GM19193 (cell line): Measurements from ENCODE around the gene LRRC14B.

Source experiments
- POLR2A ChIP-seq: IDR thresholded peaks from 4 replicates; pipeline ENCODE4 v1.6.1; 2011; ENCODE audit not compliant: insufficient read depth, insufficient read length; ENCODE audit errors: extremely low read depth

Gene LRRC14B

DNA sequence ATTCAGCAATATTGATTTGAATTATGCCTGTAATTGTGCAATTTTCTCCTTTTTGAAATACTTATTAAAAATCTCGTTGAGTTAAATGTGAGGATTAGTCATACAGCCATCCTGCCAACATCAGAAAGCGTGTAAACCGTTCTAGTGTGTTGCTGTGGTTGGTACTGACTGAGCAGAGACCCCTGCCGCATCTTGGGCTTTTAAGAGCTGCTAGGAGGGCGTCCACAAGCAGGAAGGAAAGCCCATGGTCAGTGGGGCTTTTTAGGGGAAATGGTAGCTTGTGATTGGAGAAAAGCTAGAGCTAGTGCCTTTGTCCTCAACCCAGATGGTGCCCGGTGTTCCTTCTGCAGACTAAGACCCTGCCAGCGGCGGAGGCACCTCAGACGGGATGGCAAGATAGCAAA is 28.2 kb downstream of the LRRC14B start:
- TF ChIP-seq POLR2A = no peak

GRCh38 chr5:219991-220390 is 28.7 kb downstream of the LRRC14B start:
- no peak for TF ChIP-seq POLR2A

GRCh38 chr5:223791-224190 is 32.5 kb downstream of the LRRC14B start:
- no peak for TF ChIP-seq POLR2A

DNA sequence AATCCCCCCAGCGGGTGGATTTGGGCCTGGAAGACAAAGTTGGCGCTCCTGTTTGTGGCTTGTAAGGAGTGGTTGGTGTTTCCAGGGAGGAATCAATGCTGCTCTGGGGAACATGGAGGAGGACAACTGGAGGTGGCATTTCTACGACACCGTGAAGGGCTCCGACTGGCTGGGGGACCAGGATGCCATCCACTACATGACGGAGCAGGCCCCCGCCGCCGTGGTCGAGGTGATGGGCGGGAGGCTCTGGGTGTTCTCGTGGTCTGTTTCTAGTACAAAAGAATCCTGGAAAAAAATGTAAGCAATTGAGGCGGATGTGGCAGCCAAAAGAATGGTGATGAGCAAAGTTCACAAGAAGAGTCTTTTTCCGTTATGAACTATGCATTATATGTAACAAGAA is 34.0 kb downstream of the LRRC14B start:
- no peak for TF ChIP-seq POLR2A

DNA sequence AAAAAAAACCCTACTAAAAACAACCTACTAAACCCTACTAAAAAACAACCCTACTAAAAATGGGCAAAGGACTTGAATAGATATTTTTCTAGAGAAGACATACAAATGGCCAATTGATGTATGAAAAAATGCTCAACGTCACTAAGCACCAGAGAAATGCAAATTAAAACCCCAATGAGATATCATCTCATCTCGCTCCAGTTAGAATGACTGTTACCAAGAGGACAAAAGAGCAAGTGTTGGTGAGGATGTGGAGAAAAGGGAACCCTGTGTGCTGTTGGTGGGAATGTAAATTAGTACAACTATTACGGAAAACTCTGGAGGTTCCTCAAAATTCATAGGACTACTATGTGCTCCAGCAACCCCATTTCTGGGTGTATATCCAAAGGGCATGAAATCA is 37.6 kb downstream of the LRRC14B start:
- no peak for TF ChIP-seq POLR2A

GRCh38 chr5:230711-231110 is 39.4 kb downstream of the LRRC14B start:
- TF ChIP-seq POLR2A = no peak

DNA sequence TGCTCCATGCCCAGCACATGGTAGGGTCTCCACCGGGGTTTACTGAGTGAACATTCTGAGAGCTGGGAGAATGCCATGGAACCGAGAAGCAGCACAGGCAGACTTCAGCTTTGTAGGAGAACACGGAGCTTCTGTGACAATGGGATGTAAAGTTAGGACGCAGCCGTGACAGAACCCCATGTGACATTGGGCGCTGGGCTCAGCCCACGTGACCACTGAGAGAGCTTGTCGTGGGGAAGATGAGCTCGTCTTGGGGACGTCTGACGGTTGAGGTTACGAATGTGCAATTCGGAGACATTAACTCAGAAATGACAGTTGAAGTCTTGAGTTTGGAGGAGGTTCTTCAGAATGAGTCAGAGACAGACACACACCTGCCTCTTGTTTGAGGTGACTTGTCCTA is 40.4 kb downstream of the LRRC14B start:
- no peak for TF ChIP-seq POLR2A

DNA sequence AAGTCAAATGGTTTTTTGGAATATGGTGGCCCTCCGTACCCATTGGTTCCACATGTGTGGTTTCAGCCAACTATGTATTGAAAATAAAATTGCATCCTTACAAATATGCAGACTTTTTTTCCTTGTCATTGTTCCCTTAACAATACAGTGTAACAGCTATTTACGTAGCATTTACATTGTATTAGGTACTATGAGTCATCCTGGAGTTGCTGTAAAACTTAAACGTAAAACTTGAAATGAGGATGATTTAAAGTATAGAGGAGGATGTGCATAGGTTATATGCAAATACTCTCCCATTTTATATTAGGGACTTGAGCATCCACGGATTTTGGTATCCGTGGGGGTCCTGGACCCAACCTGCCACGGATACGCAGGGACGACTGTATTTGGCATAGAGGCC is 43.2 kb downstream of the LRRC14B start:
- TF ChIP-seq POLR2A = no peak
